ENCODE results near the gene TNFAIP8L1. TPM values are rescaled to one million over a fixed set of nuclear protein-coding genes. Genes with fewer than 3 reads are reported as not detected.

The TNFAIP8L1 gene
- total and polyA plus RNA-seq, 2 experiments from 2014 or later = 5.1 to 18.1 TPM

- DNase-seq (ENCODE audit: low read depth in 1 of 2, low spot score in 1 of 2) = no peak
- Histone ChIP-seq H3K27me3 (no peaks in the 10 kb centered on the region), H3K27ac (no peak overlapping the region), H3K4me1 (ENCODE audit: low read depth) (peaks cover 6% of the 10 kb centered on the region), H3K9me3 (ENCODE audit: low read depth) (no peaks in the 10 kb centered on the region), H3K36me3 (no peaks in the 10 kb centered on the region), H3K4me3 (no peak overlapping the region)
- TF ChIP-seq, protein P1, sequence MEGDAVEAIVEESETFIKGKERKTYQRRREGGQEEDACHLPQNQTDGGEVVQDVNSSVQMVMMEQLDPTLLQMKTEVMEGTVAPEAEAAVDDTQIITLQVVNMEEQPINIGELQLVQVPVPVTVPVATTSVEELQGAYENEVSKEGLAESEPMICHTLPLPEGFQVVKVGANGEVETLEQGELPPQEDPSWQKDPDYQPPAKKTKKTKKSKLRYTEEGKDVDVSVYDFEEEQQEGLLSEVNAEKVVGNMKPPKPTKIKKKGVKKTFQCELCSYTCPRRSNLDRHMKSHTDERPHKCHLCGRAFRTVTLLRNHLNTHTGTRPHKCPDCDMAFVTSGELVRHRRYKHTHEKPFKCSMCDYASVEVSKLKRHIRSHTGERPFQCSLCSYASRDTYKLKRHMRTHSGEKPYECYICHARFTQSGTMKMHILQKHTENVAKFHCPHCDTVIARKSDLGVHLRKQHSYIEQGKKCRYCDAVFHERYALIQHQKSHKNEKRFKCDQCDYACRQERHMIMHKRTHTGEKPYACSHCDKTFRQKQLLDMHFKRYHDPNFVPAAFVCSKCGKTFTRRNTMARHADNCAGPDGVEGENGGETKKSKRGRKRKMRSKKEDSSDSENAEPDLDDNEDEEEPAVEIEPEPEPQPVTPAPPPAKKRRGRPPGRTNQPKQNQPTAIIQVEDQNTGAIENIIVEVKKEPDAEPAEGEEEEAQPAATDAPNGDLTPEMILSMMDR (IDR thresholded peaks at IDR 0.05; ENCODE audit: low read depth, low read length) = no peak
These were observed 2.6 kb upstream of the TNFAIP8L1 start for GRCh38 chr19:4636761-4637160.

GRCh38 chr19:4638317-4638716 is 999 bp upstream of the TNFAIP8L1 start:
- H3K4me1 ChIP-seq (ENCODE audit: low read depth) = peaks cover 6% of the 10 kb centered on the region
- no peaks in the 10 kb centered on the region for H3K9me3 ChIP-seq (ENCODE audit: low read depth)
- H3K27me3 ChIP-seq = no peaks in the 10 kb centered on the region
- peak in 1 of 2 donors; percentile 41 for DNase-seq (ENCODE audit: low read depth in 1 of 2, low spot score in 1 of 2)
- TF ChIP-seq, protein P1 (IDR thresholded peaks at IDR 0.05; ENCODE audit: low read depth, low read length) = no peak
- no peak overlapping the region for H3K27ac ChIP-seq
- no peaks in the 10 kb centered on the region for H3K36me3 ChIP-seq
- no peak overlapping the region for H3K4me3 ChIP-seq

- TF ChIP-seq, protein P1 (IDR thresholded peaks at IDR 0.05; ENCODE audit: low read depth, low read length) = no peak
- no peaks in the 10 kb centered on the region for H3K9me3 ChIP-seq (ENCODE audit: low read depth)
- no peaks in the 10 kb centered on the region for H3K36me3 ChIP-seq
- H3K27ac ChIP-seq = no peak overlapping the region
- H3K4me1 ChIP-seq (ENCODE audit: low read depth) = peaks cover 6% of the 10 kb centered on the region
- H3K4me3 ChIP-seq = peak overlapping the region; percentile 61
- no peaks in the 10 kb centered on the region for H3K27me3 ChIP-seq
- DNase-seq (ENCODE audit: low read depth in 1 of 2, low spot score in 1 of 2) = no peak
These were observed 373 bp downstream of the TNFAIP8L1 start for GRCh38 chr19:4639531-4640246.

DNA sequence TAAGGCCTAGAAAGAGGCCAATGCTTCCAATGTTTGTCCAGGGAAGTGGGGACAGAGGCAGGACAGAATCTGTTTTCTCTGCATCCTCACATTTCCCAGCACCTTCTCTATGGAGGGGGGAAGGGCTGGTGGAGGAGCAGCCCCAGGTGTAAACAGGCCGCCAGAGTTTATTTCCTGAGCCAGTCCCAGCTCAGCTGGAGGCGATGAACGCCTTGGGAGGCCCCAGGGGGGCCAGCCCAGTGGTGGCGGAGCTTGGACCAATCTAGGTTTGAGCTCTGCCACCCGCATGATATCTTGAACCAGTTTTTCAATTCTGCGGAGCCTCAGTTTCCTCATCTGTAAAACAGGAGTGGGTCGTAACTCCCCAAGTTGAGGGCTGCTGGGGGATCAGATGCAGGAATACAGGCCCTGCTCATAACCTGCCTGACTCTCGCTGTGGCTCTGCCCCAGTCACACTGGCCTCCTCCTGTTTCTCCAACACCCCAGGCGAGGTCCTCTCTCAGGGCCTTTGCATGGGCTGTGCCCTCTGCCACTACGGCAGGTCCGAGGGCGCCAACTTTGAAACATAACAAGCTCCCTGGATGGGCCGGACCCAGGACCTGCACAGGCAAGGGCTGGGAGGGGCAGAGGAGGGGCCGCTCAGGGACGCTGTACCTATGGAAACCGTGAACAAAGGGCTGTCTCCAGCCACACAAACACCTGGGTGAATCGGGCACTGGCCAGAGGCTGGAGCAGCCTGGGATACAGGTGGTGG is 1.1 kb downstream of the TNFAIP8L1 start:
- no peaks in the 10 kb centered on the region for H3K27me3 ChIP-seq
- TF ChIP-seq, protein P1 (IDR thresholded peaks at IDR 0.05; ENCODE audit: low read depth, low read length) = no peak
- no peak for DNase-seq (ENCODE audit: low read depth in 1 of 2, low spot score in 1 of 2)
- peak overlapping the region; percentile 61 for H3K4me3 ChIP-seq
- H3K36me3 ChIP-seq = no peaks in the 10 kb centered on the region
- peaks cover 6% of the 10 kb centered on the region for H3K4me1 ChIP-seq (ENCODE audit: low read depth)
- H3K27ac ChIP-seq = no peak overlapping the region
- no peaks in the 10 kb centered on the region for H3K9me3 ChIP-seq (ENCODE audit: low read depth)

GRCh38 chr19:4641132-4641531 is 1.8 kb downstream of the TNFAIP8L1 start:
- Histone ChIP-seq H3K4me1 (ENCODE audit: low read depth) (no peaks in the 10 kb centered on the region), H3K36me3 (no peaks in the 10 kb centered on the region), H3K4me3 (no peak overlapping the region), H3K27me3 (no peaks in the 10 kb centered on the region), H3K27ac (no peak overlapping the region), H3K9me3 (ENCODE audit: low read depth) (no peaks in the 10 kb centered on the region)
- TF ChIP-seq, protein P1 (IDR thresholded peaks at IDR 0.05; ENCODE audit: low read depth, low read length) = no peak
- no peak for DNase-seq (ENCODE audit: low read depth in 1 of 2, low spot score in 1 of 2)
